KOPT-K1 (cell line): ENCODE results near the gene ARHGEF19.

Source experiments
- H3K27ac ChIP-seq: fragments of 200-600 bp; sonication (generic); 2 replicates; pipeline ENCODE4 v1.5.1; 2016; ENCODE audit warnings: antibody characterized with exemption, mild to moderate bottlenecking, low read depth, low read length; ENCODE audit not compliant: poor library complexity, severe bottlenecking
- H3K36me3 ChIP-seq: fragments of 200-600 bp; sonication (generic); 2 replicates; pipeline ENCODE4 v1.5.1; 2017; ENCODE audit warnings: antibody characterized with exemption, mild to moderate bottlenecking, low read length, moderate library complexity; ENCODE audit not compliant: insufficient read depth
- H3K9me3 ChIP-seq: fragments of 200-600 bp; sonication (generic); 2 replicates; pipeline ENCODE4 v1.5.1; 2017; ENCODE audit warnings: antibody characterized with exemption, low read length, mild to moderate bottlenecking; ENCODE audit not compliant: insufficient read depth, poor library complexity, severe bottlenecking

The ARHGEF19 gene

DNA sequence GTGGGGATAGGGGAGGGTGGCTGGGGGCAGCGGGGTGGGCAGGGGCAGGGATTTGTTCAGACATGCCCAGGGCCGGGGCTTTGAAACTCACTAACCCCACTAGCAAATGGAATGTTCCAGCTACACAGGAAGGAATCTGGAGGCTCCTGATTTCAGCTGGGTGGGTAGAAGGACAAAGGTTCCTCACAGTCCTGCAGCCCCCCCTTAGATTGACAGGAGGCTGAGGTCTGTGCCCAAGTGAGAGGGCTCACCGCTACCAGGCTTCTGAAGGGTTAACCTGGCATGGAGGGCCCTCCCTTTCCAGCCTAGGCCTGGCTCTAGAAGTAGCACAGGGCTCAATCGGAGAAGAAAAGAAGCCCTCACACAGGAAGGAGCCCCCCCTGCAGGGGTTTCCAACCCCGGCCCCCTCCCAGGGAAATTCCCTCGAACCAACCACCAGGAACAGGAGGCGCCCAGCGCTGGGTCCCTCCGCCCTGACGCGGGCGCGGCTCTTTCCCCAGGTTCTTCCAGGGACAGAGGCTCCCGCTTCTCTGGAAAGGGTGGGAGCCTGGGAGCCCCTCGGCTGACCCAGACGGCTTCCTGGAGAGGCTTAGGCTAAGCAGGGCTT, 59.9 kb downstream of the ARHGEF19 start:
- no peaks in the 10 kb centered on the region for H3K36me3 ChIP-seq
- H3K27ac ChIP-seq, result no peak overlapping the region
- H3K9me3 ChIP-seq, result no peaks in the 10 kb centered on the region

DNA sequence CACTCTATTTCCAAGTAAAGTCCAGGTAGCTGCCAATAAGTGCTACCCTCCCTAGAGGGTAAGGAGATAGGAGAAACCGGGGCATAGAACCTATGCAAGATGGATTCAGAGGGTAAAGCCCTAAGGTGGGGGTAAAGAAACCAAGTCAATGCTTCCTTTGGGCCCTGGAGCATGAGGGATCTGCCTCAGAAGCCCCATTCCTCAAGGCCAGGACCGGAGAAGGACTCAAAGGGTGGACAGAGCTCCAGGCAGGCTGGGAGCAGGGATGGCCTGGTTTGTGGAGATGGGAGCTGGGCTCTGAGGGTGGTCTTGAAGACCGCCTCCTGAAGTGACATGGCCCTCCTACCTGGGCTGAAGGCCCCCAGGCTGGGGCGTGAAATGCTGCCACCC, 60.5 kb downstream of the ARHGEF19 start:
- Histone ChIP-seq H3K27ac (no peak overlapping the region), H3K36me3 (no peaks in the 10 kb centered on the region)

DNA sequence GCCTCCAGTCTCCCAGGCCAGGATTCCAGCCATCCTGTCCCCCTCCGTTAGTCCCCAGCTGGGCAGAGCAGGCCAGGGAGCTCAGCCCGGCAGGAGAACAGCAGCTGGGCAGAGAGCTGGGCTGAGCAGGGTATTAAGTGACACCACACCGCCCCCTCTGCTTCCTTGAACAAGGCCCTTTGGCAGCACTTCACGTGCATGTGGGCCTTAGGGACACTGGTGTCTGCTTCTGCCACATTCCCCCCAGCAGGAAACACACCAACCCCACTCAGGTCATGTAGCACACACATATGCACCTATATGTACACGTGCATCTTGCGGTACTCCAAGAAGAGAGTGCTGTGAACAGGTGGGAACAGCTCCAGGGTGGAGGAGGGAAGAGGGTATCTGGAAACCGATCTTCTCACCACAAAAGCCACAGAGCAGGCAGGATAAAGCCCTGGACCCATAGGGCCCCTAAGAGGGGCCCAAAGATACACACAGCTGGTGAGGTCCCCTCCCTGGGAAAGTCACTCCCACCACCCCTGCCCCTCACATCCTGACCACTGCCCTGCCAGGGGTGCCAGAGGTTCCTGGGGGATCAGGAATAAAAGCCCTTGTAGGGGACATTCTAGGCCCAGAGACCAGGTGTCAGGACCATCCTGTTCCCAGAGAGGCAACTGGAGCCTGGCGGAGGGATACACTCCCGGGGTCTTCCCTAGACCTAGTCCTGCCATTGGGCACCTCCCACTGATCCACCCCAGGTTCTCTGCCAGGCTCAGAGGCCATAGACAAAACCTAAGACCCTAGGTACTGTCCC, 61.1 kb downstream of the ARHGEF19 start:
- Histone ChIP-seq H3K9me3 (no peaks in the 10 kb centered on the region), H3K36me3 (no peaks in the 10 kb centered on the region), H3K27ac (no peak overlapping the region)

More for the DNA sequence above, 60.5 kb downstream of the ARHGEF19 start:
- no peaks in the 10 kb centered on the region for H3K9me3 ChIP-seq

DNA sequence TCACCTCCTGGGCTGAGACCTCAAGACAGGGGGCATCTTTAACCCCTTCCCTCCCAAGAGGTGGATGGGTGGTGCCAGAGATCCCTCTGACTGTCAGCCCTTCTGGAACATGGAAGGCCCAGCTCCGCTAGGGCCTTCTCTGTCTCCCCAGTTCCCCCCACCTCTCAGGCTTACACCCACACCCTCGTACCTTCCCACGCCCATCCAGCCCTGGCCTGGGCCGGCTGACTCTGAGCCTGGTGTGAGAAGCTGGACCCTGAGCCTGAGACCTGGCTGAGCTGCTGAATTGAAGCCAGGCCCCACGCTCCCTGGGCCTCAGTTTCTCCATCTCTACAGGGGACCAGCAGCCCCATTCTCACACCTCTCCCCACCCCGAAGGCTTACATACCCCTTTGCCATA, 61.9 kb downstream of the ARHGEF19 start:
- Histone ChIP-seq H3K9me3 (no peaks in the 10 kb centered on the region), H3K36me3 (no peaks in the 10 kb centered on the region), H3K27ac (no peak overlapping the region)

DNA sequence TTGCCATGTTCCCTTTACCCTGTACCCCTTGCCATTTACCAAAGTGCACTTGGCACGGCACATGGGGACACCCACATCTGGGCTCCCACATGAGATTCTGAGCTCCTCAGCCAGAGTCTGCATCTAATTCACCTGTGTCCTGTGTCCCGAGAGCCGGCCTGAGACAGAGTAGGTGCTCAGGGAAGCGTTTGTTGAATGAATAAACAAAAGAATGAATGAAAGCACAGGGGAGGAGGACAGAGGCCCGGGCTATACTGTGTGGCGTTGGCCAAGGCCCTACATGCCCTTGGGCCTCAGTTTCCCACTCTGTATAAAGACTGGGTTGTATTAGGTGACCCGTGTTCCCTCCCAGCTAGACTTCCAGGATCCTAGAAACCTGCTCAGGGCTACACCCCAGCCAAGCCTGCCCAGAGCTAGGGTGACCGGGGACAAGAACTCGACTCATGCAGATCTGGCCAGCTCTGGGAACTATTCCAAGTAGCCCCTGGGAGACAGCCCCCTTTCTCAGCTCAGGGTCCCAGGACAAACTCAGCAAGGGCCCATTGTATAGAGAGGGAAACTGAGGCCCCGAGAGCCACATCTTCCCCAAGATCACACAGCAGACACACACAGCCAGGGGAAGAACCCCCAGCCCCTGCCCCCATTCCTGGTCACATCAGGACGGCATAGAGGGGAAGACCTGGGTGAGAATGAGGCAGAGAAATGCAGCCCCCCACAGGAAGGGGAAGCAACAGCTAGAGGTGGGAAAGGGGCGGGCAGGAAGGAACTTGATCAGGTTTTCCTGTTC, 62.6 kb downstream of the ARHGEF19 start:
- no peaks in the 10 kb centered on the region for H3K9me3 ChIP-seq
- no peak overlapping the region for H3K27ac ChIP-seq
- no peaks in the 10 kb centered on the region for H3K36me3 ChIP-seq

DNA sequence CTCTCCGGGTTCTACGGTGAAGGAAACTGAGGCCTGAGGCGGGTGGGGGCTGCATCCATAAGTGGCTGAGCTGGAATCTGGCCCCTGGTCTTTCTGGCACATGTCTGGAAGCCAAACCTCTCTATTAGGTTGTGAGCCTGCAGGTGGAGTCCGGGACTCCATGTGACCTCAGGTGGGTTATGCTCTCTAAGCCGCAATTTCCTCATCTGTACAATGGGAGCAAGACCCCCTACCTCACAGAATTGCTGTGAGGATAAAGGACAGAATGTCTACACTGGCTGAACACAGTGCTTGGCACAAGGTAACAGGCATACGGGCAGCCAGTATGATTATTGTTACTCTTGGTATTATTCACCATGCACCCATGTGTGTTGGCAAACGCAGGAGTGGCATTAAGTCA, 63.3 kb downstream of the ARHGEF19 start:
- H3K36me3 ChIP-seq, result no peaks in the 10 kb centered on the region
- H3K27ac ChIP-seq, result no peak overlapping the region
- no peaks in the 10 kb centered on the region for H3K9me3 ChIP-seq

DNA sequence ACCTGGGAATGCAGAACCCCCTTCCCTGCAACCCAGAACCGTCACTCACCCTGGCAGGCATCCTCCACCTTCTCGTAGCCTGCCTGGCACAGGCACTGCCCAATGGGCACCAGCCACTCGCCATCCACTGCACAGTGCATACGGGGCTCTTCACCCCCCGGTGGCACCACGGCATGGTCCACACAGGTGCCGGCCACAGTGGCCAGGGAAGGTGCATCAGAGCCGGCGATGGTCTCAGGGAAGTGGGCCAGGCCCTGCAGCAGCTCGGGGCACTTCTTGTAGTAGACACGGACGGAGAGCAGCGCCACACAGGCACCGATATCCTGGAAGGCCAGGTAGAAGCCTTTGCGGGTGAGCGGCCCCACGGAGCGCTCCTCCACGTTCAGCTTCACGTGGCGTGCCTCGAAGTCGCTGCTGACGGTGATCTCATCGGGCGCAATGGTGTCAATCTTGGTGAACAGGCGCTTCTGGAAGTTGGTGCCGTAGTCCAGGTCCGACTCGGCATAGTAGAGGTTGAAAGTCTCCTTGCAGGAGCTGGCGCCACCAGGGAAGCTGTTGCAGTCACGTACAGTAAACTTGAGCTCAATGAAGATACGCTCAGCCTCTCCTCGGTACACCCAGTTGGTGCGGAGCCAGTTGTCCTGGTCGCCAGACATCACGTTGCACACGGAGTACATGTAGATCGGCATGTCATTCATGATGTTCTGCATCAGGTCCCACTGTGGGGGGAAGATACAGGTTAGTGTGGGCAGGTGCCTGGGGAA, 63.9 kb downstream of the ARHGEF19 start:
- no peaks in the 10 kb centered on the region for H3K9me3 ChIP-seq
- H3K27ac ChIP-seq, result no peak overlapping the region
- no peaks in the 10 kb centered on the region for H3K36me3 ChIP-seq
